ENCODE measurements around the gene BBS5.

BBS5 gene

GRCh38 chr2:169495310-169495928 lies 16.1 kb downstream of the BBS5 start:
- no peaks in the 10 kb centered on the region for H3K79me2 ChIP-seq (ENCODE audit: insufficient read depth, low read depth)

GRCh38 chr2:169504651-169505050 lies 25.4 kb downstream of the BBS5 start:
- no peaks in the 10 kb centered on the region for H3K27me3 ChIP-seq (ENCODE audit: insufficient read depth, low read depth)
- H4K20me1 ChIP-seq (ENCODE audit: insufficient read depth) = no peaks in the 10 kb centered on the region
- H3K4me2 ChIP-seq = no peak overlapping the region
- H3K36me3 ChIP-seq (ENCODE audit: insufficient read depth) = no peaks in the 10 kb centered on the region
- H2AFZ ChIP-seq (ENCODE audit: low read depth) = no peak overlapping the region
- H3K9ac ChIP-seq = no peak overlapping the region
- H3K4me3 ChIP-seq (IDR thresholded peaks at IDR 0.05; ENCODE audit: insufficient read depth, low read depth, low read length) = no peak overlapping the region
- no peak overlapping the region for H3K27ac ChIP-seq
- no peak for TF ChIP-seq CTCF (conservative IDR thresholded peaks at IDR 0.05; ENCODE audit: low read depth, low read length)
- no peaks in the 10 kb centered on the region for H3K4me1 ChIP-seq (ENCODE audit: low read depth, poor library complexity, severe bottlenecking)
- no peaks in the 10 kb centered on the region for H3K79me2 ChIP-seq (ENCODE audit: insufficient read depth, low read depth)

More at GRCh38 chr2:169495310-169495928, 16.1 kb downstream of the BBS5 start:
- Histone ChIP-seq H3K9ac (no peak overlapping the region), H2AFZ (ENCODE audit: low read depth) (no peak overlapping the region), H3K27ac (no peak overlapping the region), H4K20me1 (ENCODE audit: insufficient read depth) (no peaks in the 10 kb centered on the region), H3K27me3 (ENCODE audit: insufficient read depth, low read depth) (no peaks in the 10 kb centered on the region), H3K4me2 (no peak overlapping the region), H3K36me3 (ENCODE audit: insufficient read depth) (no peaks in the 10 kb centered on the region), H3K4me1 (ENCODE audit: low read depth, poor library complexity, severe bottlenecking) (no peaks in the 10 kb centered on the region), H3K4me3 (IDR thresholded peaks at IDR 0.05; ENCODE audit: insufficient read depth, low read depth, low read length) (no peak overlapping the region)
- TF ChIP-seq CTCF (conservative IDR thresholded peaks at IDR 0.05; ENCODE audit: low read depth, low read length) = no peak

- Histone ChIP-seq H3K9ac (no peak overlapping the region), H3K4me3 (IDR thresholded peaks at IDR 0.05; ENCODE audit: insufficient read depth, low read depth, low read length) (no peak overlapping the region), H4K20me1 (ENCODE audit: insufficient read depth) (no peaks in the 10 kb centered on the region), H3K4me1 (ENCODE audit: low read depth, poor library complexity, severe bottlenecking) (no peaks in the 10 kb centered on the region), H3K4me2 (no peak overlapping the region), H3K36me3 (ENCODE audit: insufficient read depth) (no peaks in the 10 kb centered on the region), H3K79me2 (ENCODE audit: insufficient read depth, low read depth) (no peaks in the 10 kb centered on the region), H3K27ac (no peak overlapping the region), H2AFZ (ENCODE audit: low read depth) (no peak overlapping the region), H3K27me3 (ENCODE audit: insufficient read depth, low read depth) (no peaks in the 10 kb centered on the region)
- no peak for TF ChIP-seq CTCF (conservative IDR thresholded peaks at IDR 0.05; ENCODE audit: low read depth, low read length)
Observed at GRCh38 chr2:169507698-169508097, 28.4 kb downstream of the BBS5 start.

GRCh38 chr2:169509298-169509885 lies 30.1 kb downstream of the BBS5 start, which contains the start of gene KLHL41:
KLHL41 (plus strand) TSS chr2:169509702; CDS start chr2:169509779, 77 bp downstream.
- Histone ChIP-seq H3K79me2 (ENCODE audit: insufficient read depth, low read depth) (no peaks in the 10 kb centered on the region), H3K9ac (no peak within 1 kb of the TSS), H2AFZ (ENCODE audit: low read depth) (no peak within 1 kb of the TSS), H3K27ac (no peak within 1 kb of the TSS), H3K4me2 (no peak within 1 kb of the TSS), H3K4me1 (ENCODE audit: low read depth, poor library complexity, severe bottlenecking) (no peaks in the 10 kb centered on the region), H4K20me1 (ENCODE audit: insufficient read depth) (no peaks in the 10 kb centered on the region), H3K36me3 (ENCODE audit: insufficient read depth) (no peaks in the 10 kb centered on the region), H3K4me3 (IDR thresholded peaks at IDR 0.05; ENCODE audit: insufficient read depth, low read depth, low read length) (no peak within 1 kb of the TSS), H3K27me3 (ENCODE audit: insufficient read depth, low read depth) (no peaks in the 10 kb centered on the region)
- no peak for TF ChIP-seq CTCF (conservative IDR thresholded peaks at IDR 0.05; ENCODE audit: low read depth, low read length)

Measured in KMS-11 (cell line).